GM21381 (cell line): ENCODE measurements around the gene VGLL2.
"Not testable (repeated sequence)": the region's sequence is repeated elsewhere in the genome, so short reads cannot be mapped to it uniquely, and the experiment has no call there.

ENCODE experiments used
- ATAC-seq: cut with Tn5 transposase; IDR thresholded peaks from one replicate; pipeline ENCODE4 v1.9.1; 2021; ENCODE audit warnings: mild to moderate bottlenecking, moderate library complexity; ENCODE audit not compliant: unreplicated experiment

The VGLL2 gene, protein sequence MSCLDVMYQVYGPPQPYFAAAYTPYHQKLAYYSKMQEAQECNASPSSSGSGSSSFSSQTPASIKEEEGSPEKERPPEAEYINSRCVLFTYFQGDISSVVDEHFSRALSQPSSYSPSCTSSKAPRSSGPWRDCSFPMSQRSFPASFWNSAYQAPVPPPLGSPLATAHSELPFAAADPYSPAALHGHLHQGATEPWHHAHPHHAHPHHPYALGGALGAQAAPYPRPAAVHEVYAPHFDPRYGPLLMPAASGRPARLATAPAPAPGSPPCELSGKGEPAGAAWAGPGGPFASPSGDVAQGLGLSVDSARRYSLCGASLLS

DNA sequence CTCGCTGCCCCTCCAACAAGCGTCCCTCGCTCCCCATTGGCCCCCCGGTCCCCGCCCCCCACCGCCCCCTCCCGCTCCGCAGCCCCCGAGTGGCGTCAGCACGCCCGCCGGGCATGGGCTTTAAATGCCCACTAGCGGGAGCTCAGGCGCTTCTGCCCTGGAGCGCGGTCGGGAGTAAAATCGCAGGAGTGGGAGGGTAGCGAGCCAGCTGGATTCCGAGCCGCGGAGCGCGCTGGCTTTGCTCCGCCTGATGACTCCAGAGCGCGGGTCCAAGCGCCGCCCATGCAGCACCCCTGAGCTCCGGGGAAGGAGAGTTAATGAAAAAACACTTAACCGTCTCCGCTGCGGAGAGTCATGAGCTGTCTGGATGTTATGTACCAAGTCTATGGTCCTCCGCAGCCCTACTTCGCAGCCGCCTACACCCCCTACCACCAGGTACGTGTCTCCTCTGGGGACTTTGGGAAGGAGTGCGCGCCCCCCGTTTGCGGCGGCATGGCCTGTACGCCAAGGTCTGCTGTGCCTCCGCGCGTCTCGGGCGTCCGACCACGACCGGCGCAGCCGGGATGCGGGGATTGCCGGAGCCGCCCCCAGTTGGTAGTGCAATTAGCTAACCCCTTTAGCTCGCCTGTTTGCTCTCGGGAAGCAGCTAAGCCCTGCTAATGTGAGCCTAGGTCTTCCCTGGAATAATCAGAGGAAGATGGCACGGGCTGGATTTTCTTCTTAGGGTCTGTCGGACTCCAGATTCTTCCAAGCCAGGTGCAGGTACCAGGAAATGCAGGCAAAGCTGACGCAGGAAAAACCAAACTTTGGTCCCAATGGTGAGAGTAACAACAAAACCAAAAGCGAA, at the start of gene VGLL2:
Gene VGLL2 (plus strand): TSS at position 149 of the 847 bp plus-strand sequence. CDS start 206 bp downstream, at position 355.
- peak; percentile 27 for ATAC-seq

- no peak for ATAC-seq
These were observed 42.5 kb upstream of the VGLL2 start for GRCh38 chr6:117222861-117223260.

GRCh38 chr6:117226778-117227177, 38.6 kb upstream of the VGLL2 start:
- no peak for ATAC-seq

DNA sequence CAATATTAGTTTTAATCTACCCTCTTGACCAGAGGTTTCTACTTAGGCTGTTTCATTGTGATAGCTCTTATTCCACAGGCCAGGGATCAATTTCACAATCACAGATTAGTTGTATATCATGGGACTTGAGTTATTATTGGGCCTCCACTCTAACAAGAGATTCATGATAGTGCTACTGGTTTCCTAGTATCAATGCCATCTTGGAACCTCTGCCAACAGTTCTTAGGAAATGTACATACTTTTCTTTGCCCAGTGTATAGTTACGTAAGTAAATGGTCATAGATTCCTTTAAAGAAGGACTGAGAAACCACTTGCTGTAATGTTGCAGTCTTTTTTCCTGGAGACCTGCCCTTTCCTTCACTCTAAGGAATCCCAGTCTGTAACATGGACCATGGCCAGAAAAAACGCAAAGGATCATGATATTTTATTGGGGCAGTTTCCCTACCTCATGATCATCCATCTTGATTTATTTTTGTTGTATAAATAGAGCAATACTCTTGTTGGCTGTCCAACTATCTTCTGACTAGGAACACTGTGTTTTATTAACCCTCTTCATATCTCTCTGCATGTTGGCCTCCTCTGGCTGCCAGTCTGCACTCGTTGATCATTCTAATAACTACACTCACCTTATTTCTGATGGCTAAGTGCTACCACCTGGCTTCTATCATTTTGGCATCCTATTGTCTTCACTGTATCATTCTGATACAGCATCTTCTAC, 38.0 kb upstream of the VGLL2 start:
- no peak for ATAC-seq

- ATAC-seq: no peak
These were observed 37.2 kb upstream of the VGLL2 start for GRCh38 chr6:117228202-117228601.

DNA sequence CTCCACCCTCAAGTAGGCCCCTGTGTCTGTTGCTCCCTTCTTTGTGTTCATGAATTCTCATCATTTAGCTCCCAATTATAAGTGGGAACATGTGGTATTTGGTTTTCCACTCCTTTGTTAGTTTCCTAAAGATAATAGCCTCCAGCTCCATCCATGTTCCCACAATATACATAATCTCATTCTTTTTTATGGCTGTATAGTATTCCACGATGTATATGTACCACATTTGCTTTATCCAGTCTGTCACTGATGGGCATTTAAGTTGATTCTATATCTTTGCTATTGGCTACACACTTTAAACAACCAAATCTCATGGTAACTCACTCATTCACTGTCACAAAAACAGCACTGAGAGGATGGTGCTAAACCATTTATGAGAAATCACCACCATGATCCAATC, 35.5 kb upstream of the VGLL2 start:
- ATAC-seq: no peak

DNA sequence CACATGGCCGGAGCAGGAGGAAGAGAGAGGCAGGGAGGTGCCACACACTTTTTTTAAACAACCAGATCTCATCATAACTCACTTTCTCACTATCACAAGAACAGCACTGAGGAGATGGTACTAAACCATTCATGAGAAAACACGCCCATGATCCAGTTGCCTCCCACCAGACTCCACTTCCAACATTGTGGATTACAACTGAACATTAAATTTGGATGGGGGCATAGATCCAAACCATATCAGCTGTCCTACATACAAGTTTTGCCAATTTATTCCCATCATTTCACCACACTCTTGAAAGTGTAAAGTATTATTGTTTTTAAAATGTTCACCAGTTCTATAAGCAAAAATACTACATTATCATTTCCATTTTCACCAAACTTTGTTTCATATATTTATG, 33.9 kb upstream of the VGLL2 start:
- ATAC-seq: no peak

DNA sequence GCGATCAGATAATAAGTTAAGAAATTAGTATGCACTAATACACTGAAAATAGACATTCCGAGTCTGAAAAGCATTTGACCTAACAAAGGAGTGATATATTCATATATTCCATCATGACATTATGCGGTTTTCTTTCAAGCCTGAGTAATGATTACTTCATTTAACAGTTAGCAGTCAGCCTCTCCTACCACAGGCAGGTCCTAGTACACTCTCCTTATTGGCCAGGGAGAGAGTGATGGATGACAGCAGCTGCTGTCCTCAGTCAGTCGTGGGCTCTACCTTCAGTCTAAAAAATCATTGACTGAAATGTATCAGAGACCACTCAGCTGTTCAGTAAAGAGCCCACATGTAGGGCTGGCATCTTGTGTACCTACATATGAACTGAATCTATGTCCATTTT, 33.2 kb upstream of the VGLL2 start:
- ATAC-seq: no peak

DNA sequence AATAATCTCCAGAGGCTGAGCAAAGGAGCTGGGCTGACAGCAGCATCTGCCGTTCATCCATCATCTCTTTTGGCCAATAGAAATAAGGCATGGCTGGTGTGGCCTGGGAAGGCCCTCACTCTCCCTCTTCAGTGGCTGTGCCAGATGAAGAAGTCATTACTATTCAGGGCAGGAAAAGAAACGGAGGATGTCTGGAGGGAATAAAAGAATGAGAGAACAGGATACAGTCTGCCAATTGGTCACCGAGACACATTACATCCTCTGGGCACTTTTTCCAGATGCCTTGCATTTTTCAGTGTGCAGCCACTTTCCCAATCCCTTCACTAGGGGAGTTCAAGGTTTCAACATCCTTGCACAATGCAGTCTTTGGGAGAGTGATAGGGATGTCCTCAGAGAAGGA, 32.2 kb upstream of the VGLL2 start:
- no peak for ATAC-seq

DNA sequence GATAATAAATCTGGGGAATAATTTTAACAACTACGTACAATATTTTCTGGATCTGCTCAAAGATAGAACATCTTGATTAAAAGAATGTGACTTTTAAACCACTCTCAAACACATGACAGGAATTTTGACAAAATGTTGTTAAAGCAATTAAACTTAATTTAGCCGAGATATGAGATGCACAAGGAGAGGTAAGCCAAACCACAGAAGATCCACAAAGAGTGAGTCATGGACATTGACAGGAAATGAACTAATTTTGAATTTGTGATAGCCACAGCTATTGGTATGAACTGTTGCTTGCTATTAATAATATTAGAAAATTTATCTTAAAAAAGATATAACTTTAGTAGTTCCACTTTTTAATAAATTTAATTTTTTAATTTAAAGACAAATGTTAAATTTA, 27.8 kb upstream of the VGLL2 start:
- ATAC-seq: no peak

DNA sequence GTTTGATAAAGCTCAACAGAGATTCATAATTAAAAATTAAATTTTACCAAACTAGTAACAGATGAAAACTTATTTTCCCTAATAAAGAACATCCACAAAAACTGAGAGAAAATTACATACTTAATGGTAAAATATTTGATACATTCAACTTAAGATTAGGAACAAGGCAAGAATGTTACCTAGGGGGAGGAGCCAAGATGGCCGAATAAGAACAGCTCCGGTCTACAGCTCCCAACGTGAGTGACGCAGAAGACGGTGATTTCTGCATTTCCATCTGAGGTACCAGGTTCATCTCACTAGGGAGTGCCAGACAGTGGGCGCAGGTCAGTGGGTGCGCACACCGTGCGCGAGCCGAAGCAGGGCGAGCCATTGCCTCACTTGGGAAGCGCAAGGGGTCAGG, 20.8 kb upstream of the VGLL2 start:
- ATAC-seq: not testable (repeated sequence)

DNA sequence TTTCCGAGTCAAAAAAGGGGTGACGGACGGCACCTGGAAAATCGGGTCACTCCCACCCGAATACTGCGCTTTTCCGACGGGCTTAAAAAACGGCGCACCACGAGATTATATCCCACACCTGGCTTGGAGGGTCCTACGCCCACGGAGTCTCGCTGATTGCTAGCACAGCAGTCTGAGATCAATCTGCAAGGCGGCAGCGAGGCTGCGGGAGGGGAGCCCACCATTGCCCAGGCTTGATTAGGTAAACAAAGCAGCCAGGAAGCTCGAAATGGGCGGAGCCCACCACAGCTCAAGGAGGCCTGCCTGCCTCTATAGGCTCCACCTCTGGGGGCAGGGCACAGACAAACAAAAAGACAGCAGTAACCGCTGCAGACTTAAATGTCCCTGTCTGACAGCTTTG, 20.4 kb upstream of the VGLL2 start:
- not testable (repeated sequence) for ATAC-seq

- ATAC-seq: no peak
These were observed 11.6 kb upstream of the VGLL2 start for GRCh38 chr6:117253785-117254184.

GRCh38 chr6:117262799-117263198, 2.6 kb upstream of the VGLL2 start:
- no peak for ATAC-seq

DNA sequence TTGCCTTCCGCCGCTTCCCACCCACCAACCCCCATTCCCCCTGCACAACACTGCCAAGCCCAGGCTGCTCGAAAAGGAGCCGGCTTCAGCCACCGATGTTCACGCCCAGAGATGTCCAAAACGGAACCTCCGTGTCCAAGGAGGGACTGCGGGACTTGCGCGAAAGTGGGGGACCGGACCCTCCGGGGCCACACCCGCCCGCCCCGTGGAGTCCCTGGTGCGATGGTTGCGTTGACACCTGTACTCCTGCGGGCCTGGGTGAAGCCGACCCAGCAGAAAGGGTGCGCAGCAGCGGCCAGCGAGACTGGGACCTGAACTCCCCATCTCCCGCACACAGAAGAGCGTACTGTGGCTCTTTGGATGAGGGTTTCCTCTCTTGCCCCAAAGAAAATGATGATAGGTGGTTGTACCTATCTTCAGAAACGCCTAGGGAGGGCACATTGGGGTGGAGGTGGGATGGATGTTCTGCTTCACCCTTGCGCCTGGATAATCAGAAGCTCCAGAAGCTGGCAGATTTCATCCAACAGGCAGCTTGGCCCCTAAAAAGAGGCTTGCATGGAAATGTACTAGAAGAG, 1.9 kb upstream of the VGLL2 start:
- ATAC-seq: no peak

GRCh38 chr6:117264369-117264691, 1.0 kb upstream of the VGLL2 start:
- no peak for ATAC-seq

GRCh38 chr6:117264692-117265409, 507 bp upstream of the VGLL2 start:
- peak; percentile 57 for ATAC-seq

GRCh38 chr6:117266257-117267053, 1.1 kb downstream of the VGLL2 start:
- no peak for ATAC-seq

- ATAC-seq: no peak
These were observed 1.6 kb downstream of the VGLL2 start for GRCh38 chr6:117267054-117267347.
